Ureter (tissue), 1 donor: Measurements from ENCODE around the gene BFSP2. TPM values are rescaled to one million over a fixed set of nuclear protein-coding genes. Genes with fewer than 3 reads are reported as not detected.

Experiments
- DNase-seq: peaks from one replicate; pipeline ENCODE4 v3.0.0-alpha.2; 2020; ENCODE audit warnings: low spot score
- total RNA-seq: library from RNA; stranded (reverse); gene quantifications from one replicate; pipeline ENCODE4 v1.2.4, GENCODE V29; 2023
- donor health status: DM: yes; HTN: yes; CAD: no.

BFSP2 gene
- total RNA-seq, 1 donor from 2014 or later: not detected

- no peak for DNase-seq
These were observed 18.5 kb downstream of the BFSP2 start for GRCh38 chr3:133418361-133418760.

DNA sequence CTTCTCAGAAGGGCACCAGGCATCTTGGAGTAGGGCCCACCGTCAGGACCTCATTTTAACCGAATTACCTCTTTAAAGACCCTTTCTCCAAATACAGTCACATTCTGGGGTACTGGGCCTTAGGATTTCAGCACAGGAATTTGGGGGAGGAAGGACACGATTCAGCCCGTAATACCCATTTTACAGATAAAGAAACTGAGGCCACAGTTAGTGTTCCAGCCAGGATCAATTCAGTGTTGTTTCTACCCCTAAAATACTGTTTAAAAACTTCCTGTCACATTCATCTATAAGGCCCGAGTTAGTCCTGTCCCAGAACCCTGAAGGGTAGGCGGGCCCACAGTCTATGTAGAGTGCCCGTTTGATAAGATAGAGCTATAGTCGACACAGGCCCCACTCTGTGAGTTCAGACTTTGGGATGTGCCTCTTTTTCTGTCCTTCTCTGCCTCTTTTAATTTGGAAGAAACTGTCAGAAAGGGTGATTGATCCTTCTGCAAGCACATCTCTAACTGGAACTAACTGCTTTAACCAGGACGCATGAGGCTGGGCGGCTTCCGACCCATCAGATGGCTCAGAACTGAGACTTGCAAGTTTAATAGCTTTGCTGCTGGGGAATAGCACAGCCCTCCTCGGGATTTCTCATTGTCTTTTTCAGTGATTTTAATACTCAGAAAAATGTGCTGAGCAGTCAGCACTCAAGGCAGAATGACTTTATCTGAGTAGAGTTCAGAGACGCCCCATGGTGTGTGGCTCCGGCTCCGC lies 19.5 kb downstream of the BFSP2 start:
- no peak for DNase-seq

- DNase-seq: no peak
These were observed 25.3 kb downstream of the BFSP2 start for GRCh38 chr3:133424937-133425869.

GRCh38 chr3:133425898-133426297 lies 26.0 kb downstream of the BFSP2 start:
- no peak for DNase-seq

DNA sequence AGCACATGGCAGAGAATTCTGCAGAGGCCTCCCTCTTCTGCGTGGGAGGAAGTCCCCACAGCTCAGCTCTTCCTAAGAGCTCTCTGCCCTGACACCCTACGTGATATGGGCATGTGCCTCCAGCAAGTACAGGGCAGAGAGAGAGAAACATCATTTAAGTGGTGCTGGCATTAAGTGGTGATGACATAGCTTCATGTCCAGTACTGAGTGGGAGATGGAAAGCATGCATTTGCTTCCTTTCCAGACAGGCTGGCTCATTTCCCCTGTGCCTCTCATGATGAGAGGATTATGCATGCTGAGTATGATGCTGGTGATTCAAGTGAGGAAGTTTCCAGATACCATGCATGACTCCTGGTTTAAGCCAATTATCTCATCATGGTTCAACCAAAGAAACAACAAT lies 26.9 kb downstream of the BFSP2 start:
- no peak for DNase-seq

- no peak for DNase-seq
These were observed 28.7 kb downstream of the BFSP2 start for GRCh38 chr3:133428552-133428951.

DNA sequence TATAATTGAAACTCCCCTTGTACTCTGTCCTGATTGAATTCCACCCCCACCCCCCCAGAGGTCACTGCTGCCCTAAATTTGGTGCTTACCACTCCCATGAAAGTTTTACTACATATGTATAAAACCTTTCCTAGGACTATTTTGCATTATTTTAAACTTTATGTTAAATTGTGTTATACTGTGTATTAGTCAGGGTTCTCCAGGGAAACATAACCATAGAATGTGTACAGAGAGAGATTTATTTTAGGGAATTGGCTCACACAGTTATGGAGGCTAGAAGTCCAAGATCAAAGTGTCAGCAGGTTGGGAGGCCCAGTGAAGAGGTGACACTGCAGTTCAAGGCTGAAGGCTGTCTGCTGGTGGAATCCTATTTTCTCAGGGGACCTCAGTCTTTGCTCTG lies 29.2 kb downstream of the BFSP2 start:
- DNase-seq: no peak

- DNase-seq: no peak
These were observed 39.7 kb downstream of the BFSP2 start for GRCh38 chr3:133439563-133439962.

- no peak for DNase-seq
These were observed 40.8 kb downstream of the BFSP2 start for GRCh38 chr3:133440652-133441051.

DNA sequence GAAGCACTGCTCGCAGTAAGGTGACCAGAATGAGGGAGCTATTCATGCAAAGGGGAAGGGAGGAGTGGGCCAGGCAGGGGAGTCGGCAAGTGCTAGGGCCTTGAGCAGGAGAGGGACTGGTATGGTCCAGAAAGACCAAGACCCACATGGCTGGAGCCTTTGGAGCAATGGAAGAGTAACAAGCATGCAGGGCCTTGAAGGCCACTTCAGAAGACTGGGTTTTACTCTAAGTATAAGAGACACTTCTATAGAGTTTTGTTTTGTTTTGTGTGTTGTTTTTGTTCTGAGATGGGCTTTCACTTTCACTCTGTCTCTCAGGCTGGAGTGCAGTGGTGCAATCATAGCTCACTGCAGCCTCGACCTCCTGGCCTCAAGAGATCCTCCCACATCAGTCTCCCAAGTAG lies 42.0 kb downstream of the BFSP2 start:
- DNase-seq: no peak

DNA sequence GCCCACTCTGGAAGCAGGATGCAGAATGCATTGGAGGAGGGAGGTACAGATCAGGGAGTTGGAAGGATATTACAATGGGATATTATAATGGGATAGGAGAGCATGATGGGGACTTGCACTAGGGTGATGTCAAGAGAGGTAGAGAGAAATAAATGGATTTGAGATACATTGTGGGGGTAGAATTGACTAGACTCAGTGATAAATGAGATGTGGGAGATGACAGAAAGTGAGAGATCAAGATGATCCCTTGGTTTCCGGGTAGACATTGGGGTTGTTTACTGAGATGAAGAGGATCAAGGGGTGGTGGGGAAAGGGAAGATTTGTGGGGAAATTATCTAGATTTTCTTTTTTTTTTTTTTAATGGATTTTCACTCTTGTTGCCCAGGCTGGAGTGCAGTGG lies 42.7 kb downstream of the BFSP2 start:
- no peak for DNase-seq

DNA sequence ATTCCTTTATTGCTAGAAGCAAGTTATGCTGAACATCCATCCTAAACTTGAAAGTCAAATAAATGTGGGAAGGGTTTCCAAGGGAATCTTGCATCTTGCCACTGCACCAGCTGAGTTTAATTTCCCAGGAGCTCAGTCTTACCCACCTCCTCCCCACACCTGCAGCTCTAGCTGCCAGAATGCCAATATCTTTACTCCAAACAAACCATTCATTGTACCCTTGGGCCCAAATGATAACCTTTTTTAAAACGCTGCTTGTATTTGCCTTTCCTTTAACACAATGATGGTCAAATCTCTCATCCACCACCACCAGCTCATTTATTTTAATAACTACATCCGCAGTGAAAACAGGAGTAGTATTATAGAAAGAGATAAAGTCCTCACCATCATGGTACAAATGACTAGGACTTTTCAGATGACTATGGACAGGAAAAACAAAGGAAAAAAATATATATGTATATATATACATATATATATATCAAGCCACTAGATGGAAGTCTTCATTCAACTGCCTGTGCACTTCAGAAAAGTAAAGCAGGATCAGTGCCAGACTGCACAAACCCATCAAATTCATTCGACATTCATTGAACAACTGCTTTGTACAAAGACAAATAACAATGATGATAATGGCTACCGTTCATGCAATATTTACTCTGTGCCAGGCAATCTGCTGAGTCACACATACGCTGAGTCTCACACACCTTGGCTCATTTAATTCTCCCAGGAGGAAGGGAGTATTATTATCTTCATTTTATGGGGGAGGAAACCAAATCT lies 44.0 kb downstream of the BFSP2 start:
- DNase-seq: no peak

DNA sequence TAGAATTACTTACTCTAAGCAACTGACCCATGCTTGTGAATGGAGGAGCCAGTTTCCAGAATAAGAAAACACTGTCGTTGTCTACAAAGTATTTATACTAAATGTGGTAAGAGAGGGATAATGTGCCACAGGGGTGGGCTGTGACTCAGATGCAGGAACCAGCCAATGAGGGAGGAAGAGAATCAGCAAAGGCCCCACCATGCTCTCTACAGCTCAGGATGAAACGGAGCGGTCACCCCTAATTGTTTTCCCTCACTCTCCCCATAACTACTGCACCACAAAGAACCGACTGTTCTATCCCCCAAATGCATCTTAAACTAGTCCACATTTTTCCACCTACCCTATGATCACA lies 44.5 kb downstream of the BFSP2 start:
- DNase-seq: no peak

DNA sequence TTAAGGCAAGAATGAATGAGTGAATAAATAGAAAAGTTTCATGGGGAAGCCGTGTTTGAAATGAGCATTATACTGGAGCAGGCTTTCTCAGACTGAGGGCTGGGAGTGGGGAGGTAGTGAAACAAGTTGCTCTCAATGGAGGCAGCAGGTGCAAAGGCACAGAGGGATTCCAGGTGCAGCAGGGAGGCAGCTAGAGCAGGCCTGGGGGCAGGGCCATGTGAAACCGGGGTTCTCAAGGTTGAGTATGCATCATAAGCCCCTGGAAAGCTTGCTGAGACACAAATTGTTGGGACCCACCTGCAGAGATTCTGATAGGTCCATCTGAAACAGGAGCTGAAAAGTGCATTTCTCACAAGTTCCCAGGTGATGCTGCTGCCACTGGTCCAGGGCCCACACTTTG lies 45.3 kb downstream of the BFSP2 start:
- no peak for DNase-seq

DNA sequence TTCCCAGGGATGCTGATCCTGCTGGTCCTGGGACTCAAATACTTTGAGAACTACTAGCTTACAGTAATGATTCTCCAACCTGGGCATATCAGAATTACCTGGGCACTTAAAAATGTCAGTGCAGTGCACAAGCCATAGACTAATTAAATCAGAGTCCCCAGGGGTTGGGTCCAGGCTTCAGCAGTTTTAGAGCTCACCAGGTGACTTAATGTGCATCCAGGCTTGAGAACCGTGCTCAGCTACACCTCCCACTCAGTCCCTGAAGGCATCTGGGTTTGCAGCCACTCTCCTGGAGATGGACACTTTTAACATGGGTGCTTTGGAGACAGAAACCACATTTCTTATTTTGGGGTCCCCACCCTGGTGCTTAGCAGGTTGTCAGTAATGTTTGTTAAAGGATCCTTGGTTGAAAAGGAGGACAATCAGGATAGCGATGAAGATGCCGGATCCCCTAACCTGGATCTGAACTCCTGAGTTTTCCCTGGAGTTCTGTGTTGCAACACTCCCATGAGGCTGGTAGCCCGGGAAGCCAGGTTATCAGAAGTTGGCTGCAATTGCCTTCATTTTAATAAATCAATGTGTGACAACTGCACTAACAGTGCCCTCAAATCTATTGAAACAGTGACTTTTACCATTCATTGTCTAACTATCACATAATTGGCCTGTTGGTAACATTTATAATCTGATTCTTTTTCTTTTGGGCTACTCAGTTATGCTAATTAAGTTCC lies 48.1 kb downstream of the BFSP2 start:
- no peak for DNase-seq

DNA sequence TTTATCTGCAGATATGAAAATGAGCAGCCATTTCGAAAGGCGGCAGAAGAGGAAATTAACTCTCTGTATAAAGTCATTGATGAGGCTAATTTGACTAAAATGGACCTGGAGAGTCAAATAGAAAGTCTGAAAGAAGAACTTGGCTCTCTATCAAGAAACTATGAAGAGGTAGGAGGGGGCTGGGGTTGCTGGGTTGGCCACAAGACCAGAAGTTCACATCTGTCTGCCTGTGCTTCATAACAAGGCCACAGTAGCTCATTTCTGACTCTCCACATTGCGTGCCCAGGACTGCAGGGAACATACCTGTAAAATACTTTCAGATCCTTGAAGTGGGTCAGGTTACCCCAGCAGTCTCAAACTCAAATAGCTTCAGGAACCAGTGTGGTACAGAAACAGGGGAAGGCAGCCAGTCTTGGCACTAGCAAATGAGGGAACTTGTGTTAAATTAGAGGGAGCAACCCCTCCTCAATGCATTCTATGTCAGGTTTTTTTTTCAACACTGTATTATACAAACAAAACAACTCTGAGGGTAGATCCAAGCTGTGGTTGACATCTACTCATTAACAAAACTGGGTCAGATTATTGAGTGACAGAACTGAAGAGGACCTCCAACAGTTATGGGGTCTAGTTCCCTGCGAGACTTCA lies 48.7 kb downstream of the BFSP2 start:
- DNase-seq: no peak

DNA sequence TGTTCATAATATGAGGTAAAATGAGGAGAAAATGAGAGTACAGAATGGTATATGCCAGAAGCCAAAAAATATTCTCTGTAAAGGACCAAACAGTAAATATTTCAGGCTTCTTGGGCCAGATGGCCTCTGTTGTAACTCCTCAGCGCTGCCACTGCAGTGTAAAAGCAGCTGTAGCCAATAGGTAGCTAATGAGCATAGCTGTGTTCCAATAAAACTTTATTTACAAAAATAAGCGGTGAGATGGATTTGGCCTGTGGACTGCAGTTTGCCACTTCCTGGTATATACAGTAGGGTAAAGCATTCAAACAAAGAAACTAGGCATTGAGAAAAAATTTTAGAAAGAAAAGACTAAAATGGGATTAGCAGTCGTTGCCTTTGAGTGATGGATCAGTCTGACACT lies 51.5 kb downstream of the BFSP2 start:
- no peak for DNase-seq

- DNase-seq: no peak
These were observed 52.9 kb downstream of the BFSP2 start for GRCh38 chr3:133452641-133453319.

DNA sequence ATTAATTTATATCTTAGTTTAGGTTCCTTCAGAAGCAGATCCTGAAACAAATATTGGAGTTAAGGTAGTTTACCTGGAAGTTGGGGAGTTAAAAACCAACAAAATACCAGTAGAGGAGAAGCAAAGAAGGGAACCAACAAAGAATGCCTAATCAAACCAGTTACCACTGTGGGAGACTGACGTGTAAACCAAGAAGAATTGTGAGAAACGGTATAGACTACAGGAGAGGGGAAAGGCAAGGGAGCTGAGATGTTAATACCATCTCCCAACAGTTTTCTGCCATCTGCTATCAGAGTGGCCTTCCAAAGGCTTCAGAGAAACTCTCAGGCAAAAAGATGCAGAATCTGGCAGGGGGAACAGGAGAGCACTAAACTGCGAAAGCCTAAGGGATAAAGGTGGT lies 53.5 kb downstream of the BFSP2 start:
- no peak for DNase-seq

- no peak for DNase-seq
These were observed 55.4 kb downstream of the BFSP2 start for GRCh38 chr3:133455281-133455680.

DNA sequence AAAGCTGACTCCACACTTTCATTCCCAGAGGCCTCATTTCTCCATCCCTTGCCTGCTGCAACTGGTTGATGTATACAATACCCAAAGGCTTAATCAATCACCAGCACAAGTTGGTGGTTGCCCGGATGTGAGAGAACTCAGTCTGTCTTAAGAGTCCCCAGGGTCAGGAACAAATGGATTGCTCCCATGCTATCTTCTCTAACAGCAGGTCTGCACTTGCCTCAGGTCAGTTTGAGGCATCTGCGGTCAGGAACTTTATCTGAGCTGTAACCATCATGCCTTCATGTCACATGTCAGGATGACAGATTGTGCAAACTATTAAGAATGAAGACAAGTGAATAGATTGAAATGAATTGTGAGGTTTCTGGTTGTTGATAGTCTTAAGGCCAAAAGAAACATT lies 56.1 kb downstream of the BFSP2 start:
- no peak for DNase-seq
